A549 (cell line): Measurements from ENCODE around the gene MAFB. TPM values are rescaled to one million over a fixed set of nuclear protein-coding genes. Genes with fewer than 3 reads are reported as not detected.

Experiments
- ATAC-seq, 2 experiments: fragments of 200-7000 bp in 1 of 2; fragments of >200 bp in 1 of 2; cut with Nextera tagmentation in 1 of 2; cut with Tn5 transposase in 1 of 2; 3 replicates each; pipeline versions ENCODE4 v1.8.0 to v1.9.1; 2018 to 2020; ENCODE audit warnings: mild to moderate bottlenecking in 1 of 2, moderate library complexity in 1 of 2
- CTCF ChIA-PET: fragments of 300-600 bp; sonication (Branson Sonifier 250); formaldehyde crosslinking; extraction: SDS; loops from one replicate; lab custom pipeline; 2021; ENCODE audit warnings: antibody characterized with exemption, inconsistent platforms; lab: Yijun Ruan, JAX
- POLR2A ChIA-PET: fragments of 350-600 bp; formaldehyde crosslinking; extraction: SDS; loops from one replicate; lab custom pipeline; 2021; ENCODE audit warnings: antibody characterized with exemption, inconsistent platforms; lab: Yijun Ruan, JAX
- DNase-seq, 2 experiments: peaks; one replicate each; pipeline versions ENCODE4 v3.0.0 to v3.0.0-alpha.2; 2011 to 2016; ENCODE audit warnings: low read depth in 1 of 2, low spot score in 1 of 2
- FAIRE-seq: peaks from 2 replicates; lab custom pipeline; 2011; peaks lifted over from hg19 to GRCh38; lab: Jason Lieb, UNC
- H3K27ac ChIP-seq, 2 experiments: fragments of >200 bp; sonication (Bioruptor Twin); formaldehyde crosslinking; 3 replicates each; pipeline ENCODE4 v1.5.1; 2016 to 2017
- H3K4me1 ChIP-seq: fragments of >200 bp; sonication (Bioruptor Twin); formaldehyde crosslinking; 3 replicates; pipeline ENCODE4 v1.6.1; 2016
- H3K4me2 ChIP-seq: fragments of >200 bp; sonication (Bioruptor Twin); formaldehyde crosslinking; 3 replicates; pipeline ENCODE4 v1.6.1; 2016
- H3K4me3 ChIP-seq: fragments of >200 bp; sonication (Bioruptor Twin); formaldehyde crosslinking; 3 replicates; pipeline ENCODE4 v1.5.1; 2016
- H3K9me3 ChIP-seq: fragments of >200 bp; sonication (Bioruptor Twin); formaldehyde crosslinking; 3 replicates; pipeline ENCODE4 v1.6.1; 2016
- CBX8 ChIP-seq: fragments of 200-600 bp; sonication (generic); IDR thresholded peaks from 2 replicates; pipeline ENCODE4 v1.6.1; 2016
- CTCF ChIP-seq: fragments of >200 bp; sonication (Bioruptor Twin); formaldehyde crosslinking; IDR thresholded peaks from 3 replicates; pipeline ENCODE4 v1.5.1; 2016
- ELK1 ChIP-seq: fragments of 150-350 bp; IDR thresholded peaks from 2 replicates; pipeline ENCODE4 v1.6.1; 2014; ENCODE audit warnings: low read depth, mild to moderate bottlenecking, low read length
- FOSL2 ChIP-seq, 2 experiments: fragments of 450-650 bp in 1 of 2; fragments of >200 bp in 1 of 2; sonication (Bioruptor Twin) in 1 of 2; formaldehyde crosslinking; IDR thresholded peaks; 2 replicates each; pipeline versions ENCODE4 v1.5.0 to v1.6.1; 2016 to 2020; ENCODE audit warnings: mild to moderate bottlenecking in 1 of 2, moderate library complexity in 1 of 2
- FOXS1 ChIP-seq: fragments of 250-450 bp; sonication (Bioruptor Pico); IDR thresholded peaks from 2 replicates; pipeline ENCODE4 v1.5.0; 2020; ENCODE audit warnings: mild to moderate bottlenecking, moderate library complexity
- GATA3 ChIP-seq: IDR thresholded peaks from 2 replicates; pipeline ENCODE4 v1.6.1; 2012; ENCODE audit warnings: borderline replicate concordance
- HEYL ChIP-seq: fragments of 250-450 bp; sonication (Bioruptor Pico); IDR thresholded peaks from 2 replicates; pipeline ENCODE4 v1.8.0; 2021; ENCODE audit warnings: mild to moderate bottlenecking, moderate library complexity
- HMGXB4 ChIP-seq: fragments of 250-450 bp; sonication (Bioruptor Pico); IDR thresholded peaks from 2 replicates; pipeline ENCODE4 v1.5.0; 2021; ENCODE audit warnings: mild to moderate bottlenecking, moderate library complexity, borderline replicate concordance
- HOXA7 ChIP-seq: fragments of 250-450 bp; sonication (Bioruptor Pico); IDR thresholded peaks from 2 replicates; pipeline ENCODE4 v1.5.0; 2020; ENCODE audit warnings: mild to moderate bottlenecking, moderate library complexity
- JUN ChIP-seq, 2 experiments: fragments of >200 bp; sonication (Bioruptor Twin); formaldehyde crosslinking; IDR thresholded peaks; 2 replicates in 1 of 2; 3 replicates in 1 of 2; pipeline ENCODE4 v1.6.1; 2016 to 2017
- JUNB ChIP-seq: fragments of >200 bp; sonication (Bioruptor Twin); formaldehyde crosslinking; IDR thresholded peaks from 2 replicates; pipeline ENCODE4 v1.6.1; 2016
- KDM5A ChIP-seq: fragments of 200-600 bp; sonication (generic); IDR thresholded peaks from 2 replicates; pipeline ENCODE4 v1.6.1; 2016; ENCODE audit warnings: antibody characterized with exemption, mild to moderate bottlenecking
- MAZ ChIP-seq: fragments of 150-350 bp; IDR thresholded peaks from 2 replicates; pipeline ENCODE4 v1.6.1; 2014; ENCODE audit warnings: antibody characterized with exemption, low read depth, low read length, borderline replicate concordance
- NPAS2 ChIP-seq: fragments of 250-450 bp; sonication (Bioruptor Pico); IDR thresholded peaks from 2 replicates; pipeline ENCODE4 v1.8.0; 2022; ENCODE audit warnings: mild to moderate bottlenecking, moderate library complexity, borderline replicate concordance
- NR3C1 ChIP-seq: fragments of >200 bp; sonication (Bioruptor Twin); formaldehyde crosslinking; IDR thresholded peaks from 3 replicates; pipeline ENCODE4 v1.6.1; 2017
- PHF8 ChIP-seq: fragments of 200-600 bp; sonication (generic); IDR thresholded peaks from 2 replicates; pipeline ENCODE4 v1.6.1; 2016; ENCODE audit warnings: low read depth, mild to moderate bottlenecking, antibody characterized with exemption, moderate library complexity, borderline replicate concordance
- POLR2AphosphoS2 ChIP-seq: conservative IDR thresholded peaks from 2 replicates; pipeline ENCODE4 v1.6.1; 2012; ENCODE audit warnings: low read length, improper control_type of control experiment, inconsistent platforms
- RARB ChIP-seq: fragments of 250-450 bp; sonication (Bioruptor Pico); IDR thresholded peaks from 2 replicates; pipeline ENCODE4 v1.8.0; 2021; ENCODE audit warnings: mild to moderate bottlenecking, moderate library complexity
- RCOR1 ChIP-seq: fragments of 150-350 bp; IDR thresholded peaks from 2 replicates; pipeline ENCODE4 v1.6.1; 2014; ENCODE audit warnings: antibody characterized with exemption, low read length, low read depth
- RFX5 ChIP-seq: fragments of 450-650 bp; IDR thresholded peaks from 2 replicates; pipeline ENCODE4 v1.7.1; 2014; ENCODE audit warnings: antibody characterized with exemption, mild to moderate bottlenecking, moderate library complexity
- RNF2 ChIP-seq: fragments of 200-600 bp; sonication (generic); IDR thresholded peaks from 2 replicates; pipeline ENCODE4 v1.6.1; 2016; ENCODE audit warnings: low read depth, mild to moderate bottlenecking, antibody characterized with exemption, moderate library complexity, borderline replicate concordance
- SMC3 ChIP-seq: fragments of >200 bp; sonication (Bioruptor Twin); formaldehyde crosslinking; IDR thresholded peaks from 3 replicates; pipeline ENCODE4 v1.6.1; 2018; ENCODE audit warnings: inconsistent platforms
- ZNF302 ChIP-seq: fragments of 250-450 bp; sonication (Bioruptor Pico); IDR thresholded peaks from 2 replicates; pipeline ENCODE4 v1.9.0; 2021; ENCODE audit warnings: inconsistent platforms, mild to moderate bottlenecking, moderate library complexity
- ZSCAN20 ChIP-seq: fragments of 250-450 bp; sonication (Bioruptor Pico); IDR thresholded peaks from 2 replicates; pipeline ENCODE4 v1.8.0; 2022; ENCODE audit warnings: mild to moderate bottlenecking, moderate library complexity
- WGBS: methylation state at CpG from one replicate; pipeline ENCODE4 v1.1.6; 2017; ENCODE audit errors: missing lambda C conversion rate; 5-methylcytosine and 5-hydroxymethylcytosine counted together
- polyA plus RNA-seq, 4 experiments: library from polyadenylated mRNA; depleted of rRNA in 3 of 4; stranded (reverse); fragments of >200 nt; fragmentation: RNase III in 1 of 4; extraction: RNeasy Plus Mini Kit Qiagen cat#74134 plus additional on column Dnase treatment in 1 of 4; gene quantifications; 2 replicates in 3 of 4; 3 replicates in 1 of 4; pipeline ENCODE4 v1.2.3, GENCODE V29; 2011 to 2017
- TF ChIP-seq, protein P1 (sequence below): fragments of >200 bp; sonication (Bioruptor Twin); formaldehyde crosslinking; IDR thresholded peaks from 2 replicates; pipeline ENCODE4 v1.6.1; 2016
- TF ChIP-seq, protein P2 (sequence below): fragments of >200 bp; sonication (Bioruptor Twin); formaldehyde crosslinking; IDR thresholded peaks from 3 replicates; pipeline ENCODE4 v1.6.1; 2016
- TF ChIP-seq, protein P3 (sequence below): IDR thresholded peaks from 2 replicates; pipeline ENCODE4 v1.6.1; 2012
- TF ChIP-seq, protein P4 (sequence below): fragments of 450-650 bp; IDR thresholded peaks from 2 replicates; pipeline ENCODE4 v1.6.1; 2014; ENCODE audit warnings: antibody characterized with exemption

MAFB gene
- polyA plus RNA-seq, 2 of the 4 experiments (the other 2 are of a cell fraction) = 0.04 TPM; not detected in 1

DNA sequence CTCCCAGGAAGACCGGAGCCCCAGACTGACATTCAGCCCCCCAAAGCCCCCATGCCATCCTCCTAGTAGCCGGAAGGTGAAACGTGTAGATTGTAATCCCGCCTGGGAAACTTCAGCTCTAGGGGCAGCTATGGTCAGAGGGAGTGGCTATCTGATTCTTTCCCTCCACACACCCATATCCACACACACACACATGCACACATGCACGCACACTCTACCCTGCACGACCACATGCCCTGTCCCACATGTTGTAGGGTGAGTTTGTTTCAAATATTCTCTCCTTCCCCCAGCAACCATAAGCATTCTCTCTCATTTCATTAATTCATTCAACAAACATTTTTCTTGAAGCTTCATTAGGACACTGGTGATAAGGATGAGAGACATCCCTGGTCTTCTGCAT is 42.2 kb downstream of the MAFB start:
- FAIRE-seq = no peak
- TF ChIP-seq GATA3 (no peak), FOXS1 (no peak)
- Histone ChIP-seq H3K4me3 (no peak overlapping the region), H3K4me2 (no peak overlapping the region), H3K9me3 (no peaks in the 10 kb centered on the region), H3K27ac (no peak overlapping the region), H3K4me1 (no peaks in the 10 kb centered on the region)
- ChIA-PET POLR2A (no interaction called here), CTCF (interaction anchor here (0.6 kb wide), 1 partner anchor 924 kb away, joined by 3 read pairs; no protein-coding TSS in a partner anchor)
- 9% methylated on average over 6 of the region's 6 CpGs for WGBS
- DNase-seq = no peak
- no peak for ATAC-seq

- FAIRE-seq (no peak), DNase-seq (no peak), ATAC-seq (no peak)
- Histone ChIP-seq H3K9me3 (no peaks in the 10 kb centered on the region), H3K4me3 (no peak overlapping the region), H3K4me1 (no peaks in the 10 kb centered on the region)
- WGBS = 0% methylated on average over 3 of the region's 8 CpGs
- POLR2A ChIA-PET = no interaction called here
- CTCF ChIA-PET = no interaction called here
- TF ChIP-seq ELK1 (no peak), ZSCAN20 (no peak), RFX5 (no peak), ZNF302 (CRISPR knock-in tag) (no peak), PHF8 (no peak), HOXA7 (CRISPR knock-in tag) (no peak), JUN (IDR thresholded peaks at IDR 0.05) (no peak), NR3C1 (no peak), MAZ (no peak), CBX8 (no peak), HMGXB4 (no peak), NPAS2 (no peak), POLR2AphosphoS2 (no peak), FOSL2 (IDR thresholded peaks at IDR 0.05) (no peak), FOSL2 (CRISPR knock-in tag; IDR thresholded peaks at IDR 0.05) (no peak), RARB (no peak), RCOR1 (no peak)
- TF ChIP-seq, protein P1, sequence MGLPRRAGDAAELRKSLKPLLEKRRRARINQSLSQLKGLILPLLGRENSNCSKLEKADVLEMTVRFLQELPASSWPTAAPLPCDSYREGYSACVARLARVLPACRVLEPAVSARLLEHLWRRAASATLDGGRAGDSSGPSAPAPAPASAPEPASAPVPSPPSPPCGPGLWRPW = no peak
- TF ChIP-seq, protein P2, sequence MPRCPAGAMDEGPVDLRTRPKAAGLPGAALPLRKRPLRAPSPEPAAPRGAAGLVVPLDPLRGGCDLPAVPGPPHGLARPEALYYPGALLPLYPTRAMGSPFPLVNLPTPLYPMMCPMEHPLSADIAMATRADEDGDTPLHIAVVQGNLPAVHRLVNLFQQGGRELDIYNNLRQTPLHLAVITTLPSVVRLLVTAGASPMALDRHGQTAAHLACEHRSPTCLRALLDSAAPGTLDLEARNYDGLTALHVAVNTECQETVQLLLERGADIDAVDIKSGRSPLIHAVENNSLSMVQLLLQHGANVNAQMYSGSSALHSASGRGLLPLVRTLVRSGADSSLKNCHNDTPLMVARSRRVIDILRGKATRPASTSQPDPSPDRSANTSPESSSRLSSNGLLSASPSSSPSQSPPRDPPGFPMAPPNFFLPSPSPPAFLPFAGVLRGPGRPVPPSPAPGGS = no peak
- TF ChIP-seq, all 56 proteins: peak for 0
- H3K4me2 ChIP-seq = no peak overlapping the region
- H3K27ac ChIP-seq = no peak overlapping the region
These were observed 42.7 kb downstream of the MAFB start for GRCh38 chr20:40646361-40646760.

GRCh38 chr20:40644863-40645262 is 44.2 kb downstream of the MAFB start:
- POLR2A ChIA-PET = no interaction called here
- H3K9me3 ChIP-seq = no peaks in the 10 kb centered on the region
- DNase-seq (no peak), ATAC-seq (no peak), FAIRE-seq (no peak)
- no peaks in the 10 kb centered on the region for H3K4me1 ChIP-seq
- TF ChIP-seq HEYL (CRISPR knock-in tag) (no peak), RNF2 (no peak), SMC3 (no peak), ZSCAN20 (no peak), CTCF (no peak), FOXS1 (no peak), POLR2AphosphoS2 (no peak), JUNB (no peak), KDM5A (no peak), FOSL2 (IDR thresholded peaks at IDR 0.05) (no peak), FOSL2 (CRISPR knock-in tag; IDR thresholded peaks at IDR 0.05) (no peak)
- TF ChIP-seq, protein P3, sequence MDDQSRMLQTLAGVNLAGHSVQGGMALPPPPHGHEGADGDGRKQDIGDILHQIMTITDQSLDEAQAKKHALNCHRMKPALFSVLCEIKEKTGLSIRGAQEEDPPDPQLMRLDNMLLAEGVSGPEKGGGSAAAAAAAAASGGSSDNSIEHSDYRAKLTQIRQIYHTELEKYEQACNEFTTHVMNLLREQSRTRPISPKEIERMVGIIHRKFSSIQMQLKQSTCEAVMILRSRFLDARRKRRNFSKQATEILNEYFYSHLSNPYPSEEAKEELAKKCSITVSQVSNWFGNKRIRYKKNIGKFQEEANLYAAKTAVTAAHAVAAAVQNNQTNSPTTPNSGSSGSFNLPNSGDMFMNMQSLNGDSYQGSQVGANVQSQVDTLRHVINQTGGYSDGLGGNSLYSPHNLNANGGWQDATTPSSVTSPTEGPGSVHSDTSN = no peak
- TF ChIP-seq, protein P4, sequence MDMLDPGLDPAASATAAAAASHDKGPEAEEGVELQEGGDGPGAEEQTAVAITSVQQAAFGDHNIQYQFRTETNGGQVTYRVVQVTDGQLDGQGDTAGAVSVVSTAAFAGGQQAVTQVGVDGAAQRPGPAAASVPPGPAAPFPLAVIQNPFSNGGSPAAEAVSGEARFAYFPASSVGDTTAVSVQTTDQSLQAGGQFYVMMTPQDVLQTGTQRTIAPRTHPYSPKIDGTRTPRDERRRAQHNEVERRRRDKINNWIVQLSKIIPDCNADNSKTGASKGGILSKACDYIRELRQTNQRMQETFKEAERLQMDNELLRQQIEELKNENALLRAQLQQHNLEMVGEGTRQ = no peak
- no peak overlapping the region for H3K27ac ChIP-seq
- CTCF ChIA-PET = no interaction called here
- H3K4me2 ChIP-seq = no peak overlapping the region
- H3K4me3 ChIP-seq = no peak overlapping the region
- 7% methylated on average over 2 of the region's 2 CpGs for WGBS
